WI38 (cell line): Measurements from ENCODE around the gene PGGT1B.
A peak's percentile ranks its signal among the peaks of the same experiment; 100 is the strongest.

Experiments used
- H3K4me3 ChIP-seq: 2 replicates; pipeline ENCODE4 v1.5.1; 2011; ENCODE audit warnings: low read depth, mild to moderate bottlenecking, control low read depth, low read length
- CTCF ChIP-seq: IDR thresholded peaks from 2 replicates; pipeline ENCODE4 v1.5.1; 2012; ENCODE audit warnings: low read depth, mild to moderate bottlenecking, control low read depth, low read length

Gene PGGT1B

DNA sequence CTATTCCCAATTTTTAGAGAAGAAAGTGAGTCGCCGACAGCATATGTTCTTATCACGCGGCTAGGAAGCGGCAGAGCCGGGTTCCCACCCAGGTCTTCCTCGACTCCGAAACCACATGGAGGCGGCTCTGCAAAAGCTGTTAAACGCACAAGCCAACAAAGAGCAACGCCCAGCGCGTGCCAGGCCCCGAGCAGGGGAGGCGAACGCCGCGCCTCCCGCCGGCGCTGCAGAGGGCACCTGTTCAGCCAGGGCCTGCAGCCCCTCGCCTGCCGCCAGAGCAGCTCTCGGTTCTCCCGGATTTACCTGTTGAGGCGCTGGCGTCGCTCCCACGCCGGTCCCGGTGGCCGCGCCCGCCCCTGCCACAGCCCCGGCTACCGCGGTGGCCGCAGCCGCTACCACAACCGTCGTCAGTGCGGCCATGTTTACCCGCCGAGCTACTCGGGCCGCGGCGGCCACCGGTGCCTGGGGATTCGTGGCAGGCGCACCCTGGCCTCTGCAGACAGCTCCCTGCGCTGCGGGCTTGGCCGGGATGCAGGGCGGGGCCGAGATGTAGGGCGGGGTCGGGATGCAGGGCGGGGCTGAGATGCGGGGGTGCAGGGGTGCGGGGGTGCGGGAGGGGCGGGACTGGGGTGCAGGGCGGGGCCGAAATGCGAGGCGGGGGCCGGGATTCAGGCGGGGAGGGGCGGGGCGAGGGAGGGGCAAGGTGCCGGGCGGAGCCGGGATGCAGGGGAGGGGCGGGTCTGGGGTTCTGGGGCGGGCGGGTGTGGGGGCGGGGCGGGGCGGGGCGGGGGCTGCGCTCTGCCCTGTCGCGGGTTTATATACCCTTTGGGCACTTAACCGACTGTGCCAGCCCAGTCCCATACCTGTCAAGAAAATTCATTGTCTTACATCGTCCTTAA is 33.7 kb upstream of the PGGT1B start, which contains the start of gene CCDC112:
Gene CCDC112 (minus strand): TSS at position 531 of the 899 bp plus-strand sequence. CDS start 111 bp downstream, at position 420.
- no peak for TF ChIP-seq CTCF

GRCh38 chr5:115295777-115296123 is 33.1 kb upstream of the PGGT1B start:
- TF ChIP-seq CTCF: no peak
- peak overlapping the region; percentile 82 for H3K4me3 ChIP-seq

More for the DNA sequence above, 33.7 kb upstream of the PGGT1B start, which contains the start of gene CCDC112:
- H3K4me3 ChIP-seq: peak within 1 kb of the TSS; percentile 82

- no peak for TF ChIP-seq CTCF
Observed at GRCh38 chr5:115291397-115291796, 28.7 kb upstream of the PGGT1B start.

DNA sequence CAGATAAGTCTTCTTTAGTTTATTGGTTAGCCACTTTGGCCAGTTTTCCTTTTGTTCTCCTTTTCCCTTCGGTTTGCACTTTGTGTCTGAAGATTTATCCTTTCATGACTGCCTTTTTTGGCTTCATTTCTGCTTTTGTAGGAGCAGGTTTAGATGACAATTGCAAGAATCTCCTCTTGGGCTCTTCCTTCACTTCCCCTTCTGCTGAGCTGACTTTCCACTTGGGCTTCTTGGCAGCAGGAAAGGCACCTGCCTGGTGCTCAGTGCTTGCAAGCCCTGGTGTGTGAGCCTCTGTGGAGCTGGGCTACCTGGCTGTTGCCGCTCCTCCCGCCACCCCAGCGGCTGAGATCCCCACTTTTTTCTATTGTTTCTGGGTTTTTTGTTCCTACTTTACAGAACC is 26.4 kb upstream of the PGGT1B start:
- H3K4me3 ChIP-seq: no peak overlapping the region
- no peak for TF ChIP-seq CTCF

More at GRCh38 chr5:115291397-115291796, 28.7 kb upstream of the PGGT1B start:
- H3K4me3 ChIP-seq: no peak overlapping the region

- no peak overlapping the region for H3K4me3 ChIP-seq
- no peak for TF ChIP-seq CTCF
Observed at GRCh38 chr5:115284021-115284420, 21.3 kb upstream of the PGGT1B start.

GRCh38 chr5:115282131-115282530 is 19.5 kb upstream of the PGGT1B start:
- TF ChIP-seq CTCF: no peak
- H3K4me3 ChIP-seq: no peak overlapping the region

GRCh38 chr5:115274584-115274983 is 11.9 kb upstream of the PGGT1B start:
- no peak for TF ChIP-seq CTCF
- no peak overlapping the region for H3K4me3 ChIP-seq
